GM12872 (cell line): ENCODE measurements around the gene ATG4B.

Source experiments
- TF ChIP-seq, protein P1 (sequence below): IDR thresholded peaks from 3 replicates; pipeline ENCODE4 v1.5.1; 2011; ENCODE audit warnings: low read depth, mild to moderate bottlenecking, low read length, moderate library complexity; ENCODE audit not compliant: insufficient read depth

ATG4B gene

DNA sequence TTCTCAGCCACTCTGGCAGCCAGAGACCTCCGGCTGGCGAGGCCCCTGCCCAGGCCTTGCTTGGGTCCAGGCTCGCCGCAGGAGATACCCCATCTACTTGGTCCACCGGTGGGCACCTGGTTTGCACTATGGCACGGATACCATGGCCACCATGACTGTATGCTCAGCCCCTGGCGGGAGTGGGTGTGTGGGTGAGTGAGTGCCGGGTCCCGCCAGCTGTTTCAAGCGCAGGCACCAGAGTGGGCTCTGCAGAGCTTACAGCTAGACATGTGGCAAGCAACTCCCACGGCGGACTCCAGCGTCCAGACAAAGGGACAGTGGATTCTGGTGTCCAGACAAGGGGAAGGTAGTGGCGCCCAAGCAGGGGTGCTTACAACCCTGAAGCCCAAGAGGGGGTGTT is 1.4 kb downstream of the ATG4B start:
- TF ChIP-seq, protein P1, sequence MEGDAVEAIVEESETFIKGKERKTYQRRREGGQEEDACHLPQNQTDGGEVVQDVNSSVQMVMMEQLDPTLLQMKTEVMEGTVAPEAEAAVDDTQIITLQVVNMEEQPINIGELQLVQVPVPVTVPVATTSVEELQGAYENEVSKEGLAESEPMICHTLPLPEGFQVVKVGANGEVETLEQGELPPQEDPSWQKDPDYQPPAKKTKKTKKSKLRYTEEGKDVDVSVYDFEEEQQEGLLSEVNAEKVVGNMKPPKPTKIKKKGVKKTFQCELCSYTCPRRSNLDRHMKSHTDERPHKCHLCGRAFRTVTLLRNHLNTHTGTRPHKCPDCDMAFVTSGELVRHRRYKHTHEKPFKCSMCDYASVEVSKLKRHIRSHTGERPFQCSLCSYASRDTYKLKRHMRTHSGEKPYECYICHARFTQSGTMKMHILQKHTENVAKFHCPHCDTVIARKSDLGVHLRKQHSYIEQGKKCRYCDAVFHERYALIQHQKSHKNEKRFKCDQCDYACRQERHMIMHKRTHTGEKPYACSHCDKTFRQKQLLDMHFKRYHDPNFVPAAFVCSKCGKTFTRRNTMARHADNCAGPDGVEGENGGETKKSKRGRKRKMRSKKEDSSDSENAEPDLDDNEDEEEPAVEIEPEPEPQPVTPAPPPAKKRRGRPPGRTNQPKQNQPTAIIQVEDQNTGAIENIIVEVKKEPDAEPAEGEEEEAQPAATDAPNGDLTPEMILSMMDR: no peak

- TF ChIP-seq, protein P1: no peak
Measured at GRCh38 chr2:241639385-241639784, 1.9 kb downstream of the ATG4B start.

DNA sequence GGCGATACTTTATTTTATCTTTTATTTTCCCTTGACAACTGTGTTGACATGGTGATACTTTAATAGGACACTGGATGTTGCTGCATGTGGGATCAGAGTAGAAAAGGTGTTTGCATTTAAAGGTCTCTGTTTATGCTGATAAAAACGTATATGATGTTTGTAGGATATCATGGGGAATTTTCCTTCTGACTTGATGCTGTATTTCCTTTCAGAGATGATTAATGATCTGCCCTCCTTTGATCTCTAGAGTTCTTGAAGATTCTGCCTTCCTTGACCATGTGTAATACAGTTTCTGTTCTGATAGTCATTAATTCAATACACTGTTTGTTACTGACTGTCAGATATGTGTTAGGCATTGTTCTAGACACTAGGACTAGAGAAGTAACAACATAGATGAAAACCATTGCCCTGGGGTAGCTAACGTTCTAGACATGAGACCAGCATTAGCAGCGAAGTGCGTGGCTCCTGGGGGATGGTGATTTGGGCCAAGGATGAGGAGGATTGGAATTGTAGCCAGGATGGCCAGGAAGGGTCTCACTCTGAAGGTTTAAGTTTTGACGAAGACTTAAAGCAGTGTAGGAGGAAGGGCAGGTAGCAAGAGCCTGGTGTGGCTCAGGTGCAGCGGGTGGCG is 2.8 kb downstream of the ATG4B start:
- TF ChIP-seq, protein P1: no peak

DNA sequence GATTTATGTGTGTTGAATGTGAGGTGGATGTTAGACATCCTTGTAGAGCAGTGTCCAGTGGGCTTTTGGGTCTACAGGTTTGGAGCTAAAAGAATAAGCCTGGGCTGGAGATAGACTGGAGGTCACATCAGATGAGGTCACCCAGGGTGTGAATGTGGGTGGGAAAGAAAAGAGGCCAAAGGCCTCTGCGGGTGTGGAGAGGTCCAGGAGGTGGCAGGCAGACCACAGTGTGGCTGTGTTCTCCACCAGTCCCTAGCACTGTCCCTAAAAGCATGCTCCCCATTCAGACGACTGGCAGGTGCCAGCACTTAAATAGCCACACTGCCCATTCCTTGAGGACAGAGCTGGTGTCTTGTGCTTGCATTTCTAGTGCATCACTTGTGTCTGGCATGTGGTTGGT is 4.1 kb downstream of the ATG4B start:
- TF ChIP-seq, protein P1: no peak

DNA sequence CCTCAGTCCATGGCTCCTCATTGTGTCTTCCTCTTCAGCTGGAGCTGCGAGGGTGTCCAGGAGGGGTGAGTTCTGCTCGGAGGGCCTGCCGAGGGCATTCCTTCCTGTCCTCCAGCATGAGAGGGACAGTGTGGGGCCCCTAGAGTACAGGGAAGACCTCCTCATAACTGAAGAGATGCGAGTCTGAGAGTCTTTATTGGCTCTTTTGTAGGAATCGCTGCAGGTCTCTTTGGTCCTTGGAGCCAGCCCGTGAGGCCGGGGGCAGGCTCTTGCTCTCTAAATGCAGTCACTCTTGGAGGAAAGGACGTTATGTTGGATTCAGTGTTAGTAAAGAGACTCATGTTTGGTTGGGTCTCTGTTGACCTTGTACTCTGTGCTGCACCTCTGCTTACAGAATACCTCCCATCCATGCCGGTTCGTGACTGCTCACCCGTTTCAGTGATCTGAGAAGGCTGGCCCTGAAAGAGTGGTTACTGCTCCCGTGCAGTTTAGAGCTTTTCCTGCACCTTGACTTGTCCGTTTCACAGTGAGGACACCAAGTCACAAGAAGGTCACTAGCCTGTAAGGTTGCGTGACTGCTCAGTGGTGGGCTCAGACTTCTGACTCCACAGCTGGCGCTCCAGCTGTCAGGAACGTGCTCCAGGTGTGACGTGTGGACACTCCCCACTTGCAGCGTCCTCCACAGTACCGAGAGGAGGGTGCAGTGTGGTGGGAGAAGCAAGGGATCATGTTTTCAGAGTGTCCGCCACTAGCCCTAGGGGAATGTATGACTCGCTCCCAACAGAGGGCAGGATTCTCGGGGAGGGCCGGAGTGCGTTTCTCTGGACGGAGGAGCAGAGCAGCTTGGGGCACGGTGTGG is 7.8 kb downstream of the ATG4B start:
- TF ChIP-seq, protein P1: no peak

DNA sequence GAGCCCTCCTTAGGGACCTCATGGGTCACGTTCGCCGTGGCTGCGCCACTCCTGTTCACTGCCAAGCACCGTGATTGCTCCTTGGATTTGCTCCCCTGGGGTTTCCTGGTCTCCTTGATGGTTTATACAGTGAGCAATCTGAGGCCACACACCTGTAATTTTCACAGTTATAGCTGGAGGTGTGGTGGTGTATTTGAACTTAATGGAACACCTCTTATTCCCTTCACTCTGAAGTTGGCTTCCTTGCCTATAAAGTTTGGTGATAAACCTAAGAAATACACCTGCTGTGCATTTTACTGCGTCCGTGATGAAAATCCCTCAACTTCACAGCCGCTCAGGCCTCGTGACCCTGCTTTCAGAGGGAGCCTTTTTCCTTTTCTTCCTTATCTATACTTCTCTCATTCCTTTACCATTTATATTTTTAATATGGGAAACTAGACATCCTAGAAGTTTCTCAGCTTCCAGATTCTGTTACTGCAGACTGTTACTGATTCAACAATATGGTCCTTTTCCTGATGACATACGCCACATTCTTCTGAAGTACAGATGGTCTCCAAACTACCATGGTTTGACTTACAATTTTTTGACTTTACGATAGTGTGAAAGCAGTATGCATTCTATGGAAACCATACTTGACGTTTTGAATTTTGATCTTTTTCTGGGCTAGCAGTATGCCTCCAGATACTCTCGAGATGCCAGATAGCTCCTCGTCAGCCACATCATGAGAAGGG is 8.6 kb downstream of the ATG4B start:
- TF ChIP-seq, protein P1: no peak

DNA sequence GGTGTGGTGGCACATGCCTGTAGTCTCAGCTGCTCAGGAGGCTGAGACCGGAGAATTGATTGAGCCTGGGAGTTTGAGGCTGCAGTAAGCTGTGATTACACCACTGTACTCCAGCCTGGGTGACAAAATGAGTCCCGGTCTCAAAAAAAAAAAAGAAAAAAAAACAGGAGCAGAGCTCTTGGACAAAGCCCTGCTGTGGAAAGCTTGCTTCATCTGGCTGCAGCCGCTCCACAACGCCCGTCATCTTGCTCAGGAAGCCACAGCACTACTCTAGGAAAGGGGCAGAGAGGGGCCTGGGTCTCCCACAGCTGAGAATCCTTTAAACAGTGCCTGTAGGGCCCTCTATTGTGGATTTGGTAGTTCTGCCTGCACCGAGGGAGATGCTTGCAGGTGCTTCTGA is 11.0 kb downstream of the ATG4B start:
- TF ChIP-seq, protein P1: no peak
